H9 (cell line): ENCODE measurements around the gene ANKRD11. TPM values are rescaled to one million over a fixed set of nuclear protein-coding genes. Genes with fewer than 3 reads are reported as not detected.

Source experiments
- DNase-seq: peaks from one replicate; pipeline ENCODE4 v3.0.0-alpha.2; 2017
- H2AFZ ChIP-seq: one replicate; pipeline ENCODE4 v1.6.1; 2013; ENCODE audit warnings: mild to moderate bottlenecking, low read length, control low read depth, moderate library complexity
- H2AK5ac ChIP-seq: 2 replicates; pipeline ENCODE4 v1.6.1; 2013; ENCODE audit warnings: low read length, control low read depth, mixed read lengths; ENCODE audit not compliant: insufficient read length
- H2BK120ac ChIP-seq: one replicate; pipeline ENCODE4 v1.6.1; 2013; ENCODE audit warnings: low read depth, mild to moderate bottlenecking, low read length, control low read depth, inconsistent platforms; ENCODE audit not compliant: poor library complexity, severe bottlenecking
- H2BK12ac ChIP-seq: 2 replicates; pipeline ENCODE4 v1.6.1; 2013; ENCODE audit warnings: low read length, control low read depth, mixed read lengths, low read depth; ENCODE audit not compliant: insufficient read length
- H2BK15ac ChIP-seq: 2 replicates; pipeline ENCODE4 v1.6.1; 2013; ENCODE audit warnings: low read depth, low read length, control low read depth
- H2BK20ac ChIP-seq: one replicate; pipeline ENCODE4 v1.6.1; 2013; ENCODE audit warnings: low read depth, mild to moderate bottlenecking, low read length, control low read depth, inconsistent platforms; ENCODE audit not compliant: poor library complexity, severe bottlenecking
- H2BK5ac ChIP-seq: 2 replicates; pipeline ENCODE4 v1.6.1; 2013; ENCODE audit warnings: low read length, control low read depth, mixed read lengths; ENCODE audit not compliant: insufficient read length
- H3K14ac ChIP-seq: 2 replicates; pipeline ENCODE4 v1.6.1; 2013; ENCODE audit warnings: low read length, control low read depth; ENCODE audit not compliant: insufficient read depth
- H3K18ac ChIP-seq: 2 replicates; pipeline ENCODE4 v1.6.1; 2013; ENCODE audit warnings: low read depth, mild to moderate bottlenecking, mixed read lengths, low read length, control low read depth; ENCODE audit not compliant: insufficient read length
- H3K23ac ChIP-seq: 2 replicates; pipeline ENCODE4 v1.6.1; 2013; ENCODE audit warnings: low read length, control low read depth, mixed read lengths, low read depth; ENCODE audit not compliant: insufficient read length
- H3K23me2 ChIP-seq: 2 replicates; pipeline ENCODE4 v1.6.1; 2013; ENCODE audit warnings: low read depth, mild to moderate bottlenecking, mixed read lengths, low read length, control low read depth; ENCODE audit not compliant: insufficient read length, poor library complexity, severe bottlenecking
- H3K27ac ChIP-seq: 2 replicates; pipeline ENCODE4 v1.5.1; 2013; ENCODE audit warnings: low read length, control low read depth, mixed read lengths, low read depth; ENCODE audit not compliant: insufficient read length
- H3K27me3 ChIP-seq: 2 replicates; pipeline ENCODE4 v1.6.1; 2013; ENCODE audit warnings: low read length, control low read depth, inconsistent platforms; ENCODE audit not compliant: insufficient read depth
- H3K4ac ChIP-seq: 2 replicates; pipeline ENCODE4 v1.6.1; 2013; ENCODE audit warnings: low read depth, mild to moderate bottlenecking, control low read depth, inconsistent platforms, low read length, moderate library complexity
- H3K4me1 ChIP-seq: 2 replicates; pipeline ENCODE4 v1.6.1; 2013; ENCODE audit warnings: low read length, control low read depth, inconsistent platforms; ENCODE audit not compliant: insufficient read depth
- H3K4me2 ChIP-seq: 2 replicates; pipeline ENCODE4 v1.6.1; 2013; ENCODE audit warnings: low read length, control low read depth, mixed read lengths; ENCODE audit not compliant: insufficient read length, insufficient read depth
- H3K56ac ChIP-seq: 2 replicates; pipeline ENCODE4 v1.6.1; 2013; ENCODE audit warnings: low read depth, mild to moderate bottlenecking, mixed read lengths, low read length, control low read depth; ENCODE audit not compliant: insufficient read length
- H3K79me1 ChIP-seq: 2 replicates; pipeline ENCODE4 v1.6.1; 2013; ENCODE audit warnings: low read depth, mild to moderate bottlenecking, moderate library complexity, low read length, control low read depth, inconsistent platforms; ENCODE audit not compliant: insufficient read depth, poor library complexity, severe bottlenecking
- H3K79me2 ChIP-seq: 2 replicates; pipeline ENCODE4 v1.6.1; 2013; ENCODE audit warnings: low read length, control low read depth, inconsistent platforms; ENCODE audit not compliant: insufficient read depth
- H3K9ac ChIP-seq: 2 replicates; pipeline ENCODE4 v1.6.1; 2013; ENCODE audit warnings: low read length, control low read depth, mixed read lengths; ENCODE audit not compliant: insufficient read length; ENCODE audit errors: extremely low read depth
- H3K9me3 ChIP-seq: one replicate; pipeline ENCODE4 v1.6.1; 2013; ENCODE audit warnings: low read depth, low read length, inconsistent platforms; ENCODE audit not compliant: control insufficient read depth
- H3T11ph ChIP-seq: one replicate; pipeline ENCODE4 v1.6.1; 2013; ENCODE audit warnings: mild to moderate bottlenecking, low read length, control low read depth, inconsistent platforms
- H4K20me1 ChIP-seq: one replicate; pipeline ENCODE4 v1.6.1; 2013; ENCODE audit not compliant: control insufficient read depth, insufficient read length, insufficient read depth
- H4K5ac ChIP-seq: 2 replicates; pipeline ENCODE4 v1.6.1; 2013; ENCODE audit warnings: low read depth, mild to moderate bottlenecking, mixed read lengths, low read length, control low read depth; ENCODE audit not compliant: insufficient read length
- H4K8ac ChIP-seq: replicated peaks from 2 replicates; pipeline ENCODE4 v1.6.1; 2013; ENCODE audit warnings: low read length, control low read depth, mixed read lengths, low read depth; ENCODE audit not compliant: insufficient read length
- H4K91ac ChIP-seq: 2 replicates; pipeline ENCODE4 v1.6.1; 2013; ENCODE audit warnings: low read depth, mild to moderate bottlenecking, moderate library complexity, mixed read lengths, low read length, control low read depth; ENCODE audit not compliant: insufficient read length
- H3K27ac Mint-ChIP-seq, 3 experiments: 2 replicates in 2 of 3; 3 replicates in 1 of 3; pipeline ENCODE4 v1.8.0; 2020 to 2021; ENCODE audit warnings: mixed read lengths in 3 of 3, mild to moderate bottlenecking in 1 of 3, moderate library complexity in 1 of 3
- H3K27me3 Mint-ChIP-seq: 2 replicates; pipeline ENCODE4 v1.8.0; 2021; ENCODE audit warnings: low read depth, mild to moderate bottlenecking, moderate library complexity, mixed read lengths
- H3K36me3 Mint-ChIP-seq, 3 experiments: 2 replicates in 2 of 3; 3 replicates in 1 of 3; pipeline ENCODE4 v1.8.0; 2020 to 2021; ENCODE audit warnings: low read depth in 3 of 3, mixed read lengths in 3 of 3; ENCODE audit not compliant: insufficient read depth in 1 of 3
- H3K4me1 Mint-ChIP-seq, 2 experiments: 2 replicates each; pipeline ENCODE4 v1.8.0; 2020; ENCODE audit warnings: mixed read lengths in 2 of 2
- H3K4me3 Mint-ChIP-seq, 2 experiments: 2 replicates in 1 of 2; 3 replicates in 1 of 2; pipeline ENCODE4 v1.8.0; 2020 to 2021; ENCODE audit warnings: mild to moderate bottlenecking in 2 of 2, mixed read lengths in 2 of 2, moderate library complexity in 1 of 2
- H3K9me3 Mint-ChIP-seq, 2 experiments: 2 replicates in 1 of 2; 3 replicates in 1 of 2; pipeline ENCODE4 v1.8.0; 2020; ENCODE audit warnings: mild to moderate bottlenecking in 2 of 2, mixed read lengths in 2 of 2, moderate library complexity in 1 of 2
- CTCF ChIP-seq: fragments of 200-600 bp; sonication (generic); conservative IDR thresholded peaks from 3 replicates; pipeline ENCODE4 v1.8.0; 2021; ENCODE audit warnings: antibody characterized with exemption, mild to moderate bottlenecking
- WGBS: extraction: QIAGEN DNeasy Blood & Tissue Kit; methylation state at CpG from one replicate; pipeline ENCODE4 v1.1.7; 2013; ENCODE audit warnings: missing lambda C conversion rate, low lambda C conversion rate, mixed read lengths; ENCODE audit not compliant: insufficient read length; ENCODE audit errors: extremely low coverage; 5-methylcytosine and 5-hydroxymethylcytosine counted together
- total RNA-seq: library from RNA; stranded (reverse); gene quantifications from 2 replicates; pipeline ENCODE4 v1.2.1, GENCODE V29; 2021

Gene ANKRD11
- total RNA-seq, 1 experiment from 2014 or later = 181 TPM

GRCh38 chr16:89375021-89375420 is 115.3 kb downstream of the ANKRD11 start:
- H3K4me1 ChIP-seq = peaks cover 2% of the 10 kb centered on the region; the same call in 1 of the 2 replicates
- no peak overlapping the region for H2BK20ac ChIP-seq
- no peak overlapping the region for H2BK5ac ChIP-seq
- no peak overlapping the region for H3K18ac ChIP-seq
- Mint-ChIP-seq H3K27ac (peak overlapping the region in 1 of 3 experiments; percentile 48; a peak in 2 of 7 replicates), H3K4me1 (peaks cover 50 to 62% of the 10 kb centered on the region in 2 experiments), H3K9me3 (no peaks in the 10 kb centered on the region), H3K36me3 (peaks cover 3 to 5% (median 4%) of the 10 kb centered on the region in 3 experiments; a peak in 5 of 7 replicates), H3K4me3 (no peak overlapping the region), H3K27me3 (no peaks in the 10 kb centered on the region)
- no peaks in the 10 kb centered on the region for H3K23me2 ChIP-seq
- no peak overlapping the region for H3K23ac ChIP-seq
- H2AFZ ChIP-seq = no peak overlapping the region
- no peak overlapping the region for H2BK120ac ChIP-seq
- no peak overlapping the region for H3T11ph ChIP-seq
- DNase-seq = no peak
- no peak overlapping the region for H2AK5ac ChIP-seq
- H3K79me2 ChIP-seq = peaks cover 84% of the 10 kb centered on the region
- no peak overlapping the region for H2BK15ac ChIP-seq
- no peak overlapping the region for H4K5ac ChIP-seq
- no peaks in the 10 kb centered on the region for H3K27me3 ChIP-seq
- H3K14ac ChIP-seq = no peak overlapping the region; the same call in 1 of the 2 replicates
- no peak overlapping the region for H3K9ac ChIP-seq
- H2BK12ac ChIP-seq = no peak overlapping the region
- H3K79me1 ChIP-seq = peaks cover 3% of the 10 kb centered on the region
- no peaks in the 10 kb centered on the region for H3K9me3 ChIP-seq
- no peak for TF ChIP-seq CTCF
- whole genome bisulfite sequencing = no CpG with 5 or more reads among the region's 19 CpGs
- H4K8ac ChIP-seq = no peak overlapping the region
- peaks cover 3% of the 10 kb centered on the region for H4K20me1 ChIP-seq
- no peak overlapping the region for H3K56ac ChIP-seq
- H4K91ac ChIP-seq = no peak overlapping the region
- no peak overlapping the region for H3K4me2 ChIP-seq
- H3K27ac ChIP-seq = no peak overlapping the region
- H3K4ac ChIP-seq = no peak overlapping the region
